Gastrocnemius medialis (tissue), 4 donors: ENCODE measurements around the gene ANKRD11. TPM values are rescaled to one million over a fixed set of nuclear protein-coding genes. Genes with fewer than 3 reads are reported as not detected.
A peak's percentile ranks its signal among the peaks of the same experiment; 100 is the strongest.

Source experiments
- ATAC-seq, 2 donors: fragments of 150-250 bp; one replicate each; pipeline ENCODE4 v1.9.1; 2016
- DNase-seq, 2 donors: peaks; one replicate each; pipeline ENCODE4 v3.0.0-alpha.2; 2019
- H3K27ac ChIP-seq, 4 donors: fragments of 200-600 bp; sonication (generic); 1 replicate in 1 of 4; 2 replicates in 3 of 4; pipeline ENCODE4 v1.5.1; 2016 to 2018; ENCODE audit warnings: mild to moderate bottlenecking in 2 of 4, moderate library complexity in 1 of 4
- H3K27me3 ChIP-seq, 3 donors: fragments of 200-600 bp; sonication (generic) in 2 of 3; 1 replicate in 1 of 3; 2 replicates in 2 of 3; pipeline versions ENCODE4 v1.5.1 to v1.6.0; 2016 to 2019; ENCODE audit warnings: mild to moderate bottlenecking in 1 of 3, moderate library complexity in 1 of 3
- H3K36me3 ChIP-seq, 2 donors: fragments of 200-600 bp; sonication (generic) in 1 of 2; one replicate each; pipeline ENCODE4 v1.5.1; 2017 to 2018
- H3K4me1 ChIP-seq, 2 donors: fragments of 200-600 bp; sonication (generic) in 1 of 2; one replicate each; pipeline ENCODE4 v1.5.1; 2016 to 2017; ENCODE audit warnings: mild to moderate bottlenecking in 2 of 2
- H3K4me3 ChIP-seq, 4 donors: fragments of 200-600 bp; sonication (generic) in 3 of 4; 1 replicate in 1 of 4; 2 replicates in 3 of 4; pipeline ENCODE4 v1.5.1; 2016 to 2019; ENCODE audit warnings: mild to moderate bottlenecking in 2 of 4
- H3K9me3 ChIP-seq, 3 donors: fragments of 200-600 bp; sonication (generic) in 2 of 3; 1 replicate in 1 of 3; 2 replicates in 2 of 3; pipeline ENCODE4 v1.5.1; 2016 to 2019
- POLR2A ChIP-seq, 2 donors: fragments of 450-650 bp; IDR thresholded peaks; one replicate each; pipeline ENCODE4 v1.6.1; 2017; ENCODE audit warnings: antibody characterized with exemption in 2 of 2, mild to moderate bottlenecking in 2 of 2, moderate library complexity in 2 of 2
- in situ Hi-C, 4 donors: fragments of 200-750 bp; cut with MboI; loops; one replicate each; pipeline versions ENCODE4 v1.15.0 to v1.8.0; 2017; ENCODE audit warnings: low sequenced_read_pairs in 4 of 4
- intact Hi-C: fragments of 100-400 bp; cut with DNase I; formaldehyde crosslinking; loops from one replicate; pipeline ENCODE4 v1.15.1; 2023; ENCODE audit warnings: low total_unique reads
- total RNA-seq, 4 donors: library from RNA; depleted of rRNA; stranded (reverse); fragments of >200 nt; gene quantifications; one replicate each; pipeline versions ENCODE4 v1.1.0 to v1.2.3, GENCODE V29; 2016
- TF ChIP-seq, protein P1 (sequence below), 5 experiments: fragments of 450-650 bp in 3 of 5; fragments of 200-600 bp in 2 of 5; sonication (generic) in 2 of 5; IDR thresholded peaks in 4 of 5; conservative IDR thresholded peaks in 1 of 5; 1 replicate in 4 of 5; 2 replicates in 1 of 5; pipeline ENCODE4 v1.5.1; 2016 to 2019; ENCODE audit warnings: antibody characterized with exemption in 5 of 5, mild to moderate bottlenecking in 3 of 5, moderate library complexity in 3 of 5

ANKRD11 gene
- total RNA-seq, 4 donors from 2014 or later: 26.0 to 77.0 (median 55.0) TPM

DNA sequence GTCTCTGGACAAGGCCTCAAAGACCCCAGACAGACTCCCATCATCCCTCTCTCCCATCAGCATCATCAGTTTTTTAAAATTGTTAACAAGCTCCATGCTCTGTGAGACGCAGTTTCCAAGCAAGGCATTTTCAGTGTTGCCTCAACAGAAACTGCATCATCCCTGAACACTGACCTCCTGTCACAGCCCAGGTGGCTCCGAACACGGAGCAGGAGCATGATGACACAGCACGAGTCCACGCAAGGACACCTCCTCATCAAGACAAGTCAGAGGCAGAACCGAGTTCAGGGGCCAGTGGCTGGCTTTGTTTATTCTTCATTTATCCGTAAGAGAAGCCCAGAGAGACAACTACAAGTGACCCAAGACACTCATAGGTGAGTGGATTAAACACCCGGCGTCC lies 91.4 kb downstream of the ANKRD11 start:
- Histone ChIP-seq H3K9me3 (no peaks in the 10 kb centered on the region), H3K4me3 (no peak overlapping the region), H3K27me3 (no peaks in the 10 kb centered on the region), H3K4me1 (peaks cover 33 to 54% of the 10 kb centered on the region in 2 donors), H3K36me3 (no peaks in the 10 kb centered on the region), H3K27ac (no peak overlapping the region)
- DNase-seq (no peak), ATAC-seq (no peak)
- intact Hi-C loops: loop anchor here (5.0 kb wide), 1 partner anchor 47 kb away; no protein-coding TSS in a partner anchor
- no peak for TF ChIP-seq POLR2A (IDR thresholded peaks at IDR 0.05)
- TF ChIP-seq, protein P1, sequence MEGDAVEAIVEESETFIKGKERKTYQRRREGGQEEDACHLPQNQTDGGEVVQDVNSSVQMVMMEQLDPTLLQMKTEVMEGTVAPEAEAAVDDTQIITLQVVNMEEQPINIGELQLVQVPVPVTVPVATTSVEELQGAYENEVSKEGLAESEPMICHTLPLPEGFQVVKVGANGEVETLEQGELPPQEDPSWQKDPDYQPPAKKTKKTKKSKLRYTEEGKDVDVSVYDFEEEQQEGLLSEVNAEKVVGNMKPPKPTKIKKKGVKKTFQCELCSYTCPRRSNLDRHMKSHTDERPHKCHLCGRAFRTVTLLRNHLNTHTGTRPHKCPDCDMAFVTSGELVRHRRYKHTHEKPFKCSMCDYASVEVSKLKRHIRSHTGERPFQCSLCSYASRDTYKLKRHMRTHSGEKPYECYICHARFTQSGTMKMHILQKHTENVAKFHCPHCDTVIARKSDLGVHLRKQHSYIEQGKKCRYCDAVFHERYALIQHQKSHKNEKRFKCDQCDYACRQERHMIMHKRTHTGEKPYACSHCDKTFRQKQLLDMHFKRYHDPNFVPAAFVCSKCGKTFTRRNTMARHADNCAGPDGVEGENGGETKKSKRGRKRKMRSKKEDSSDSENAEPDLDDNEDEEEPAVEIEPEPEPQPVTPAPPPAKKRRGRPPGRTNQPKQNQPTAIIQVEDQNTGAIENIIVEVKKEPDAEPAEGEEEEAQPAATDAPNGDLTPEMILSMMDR (IDR thresholded peaks at IDR 0.05 in 4 of 5, conservative IDR thresholded peaks at IDR 0.05 in 1 of 5): no peak
- in situ Hi-C loops: no loop called here

GRCh38 chr16:89397331-89397861 lies 93.0 kb downstream of the ANKRD11 start:
- intact Hi-C loops: loop anchor here (5.0 kb wide), 1 partner anchor 45 kb away; no protein-coding TSS in a partner anchor
- in situ Hi-C loops: no loop called here
- TF ChIP-seq POLR2A (IDR thresholded peaks at IDR 0.05): no peak
- TF ChIP-seq, protein P1 (IDR thresholded peaks at IDR 0.05 in 4 of 5, conservative IDR thresholded peaks at IDR 0.05 in 1 of 5): no peak
- ATAC-seq (no peak), DNase-seq (no peak)
- H3K27ac ChIP-seq: peak overlapping the region in 1 of 4 donors; percentile 41
- no peaks in the 10 kb centered on the region for H3K27me3 ChIP-seq
- H3K4me1 ChIP-seq: peaks cover 39 to 54% of the 10 kb centered on the region in 2 donors
- no peaks in the 10 kb centered on the region for H3K9me3 ChIP-seq
- no peaks in the 10 kb centered on the region for H3K36me3 ChIP-seq
- H3K4me3 ChIP-seq: no peak overlapping the region

- Histone ChIP-seq H3K27me3 (no peaks in the 10 kb centered on the region), H3K9me3 (no peaks in the 10 kb centered on the region), H3K36me3 (no peaks in the 10 kb centered on the region), H3K27ac (peak overlapping the region; percentile 54 to 74 (median 69)), H3K4me3 (no peak overlapping the region), H3K4me1 (peaks cover 50 to 59% of the 10 kb centered on the region in 2 donors)
- TF ChIP-seq, protein P1 (IDR thresholded peaks at IDR 0.05 in 4 of 5, conservative IDR thresholded peaks at IDR 0.05 in 1 of 5): no peak
- no peak for TF ChIP-seq POLR2A (IDR thresholded peaks at IDR 0.05)
- intact Hi-C loops: loop anchor here (5.0 kb wide), 1 partner anchor 44 kb away; no protein-coding TSS in a partner anchor
- no peak for DNase-seq
- no peak for ATAC-seq
- in situ Hi-C loops: no loop called here
Observed at GRCh38 chr16:89396156-89396555, 94.2 kb downstream of the ANKRD11 start.

- in situ Hi-C loops: no loop called here
- H3K4me3 ChIP-seq: no peak overlapping the region
- TF ChIP-seq, protein P1 (IDR thresholded peaks at IDR 0.05 in 4 of 5, conservative IDR thresholded peaks at IDR 0.05 in 1 of 5): no peak
- TF ChIP-seq POLR2A (IDR thresholded peaks at IDR 0.05): no peak
- no peaks in the 10 kb centered on the region for H3K36me3 ChIP-seq
- intact Hi-C loops: loop anchor here (1.0 to 5.0 kb wide), 2 partner anchors 43 to 95 kb away; partner anchors contain the start of gene ANKRD11
- DNase-seq (peak; percentile 83 to 93), ATAC-seq (peak; percentile 91 to 92)
- H3K4me1 ChIP-seq: peaks cover 55 to 65% of the 10 kb centered on the region in 2 donors
- no peaks in the 10 kb centered on the region for H3K9me3 ChIP-seq
- peak overlapping the region; percentile 54 to 74 (median 69) for H3K27ac ChIP-seq
- H3K27me3 ChIP-seq: no peaks in the 10 kb centered on the region
Observed at GRCh38 chr16:89395150-89396142, 94.9 kb downstream of the ANKRD11 start.
